ENCODE results near the gene CHL1.

- TF ChIP-seq CTCF (IDR thresholded peaks at IDR 0.05) (no peak), EZH2 (IDR thresholded peaks at IDR 0.05) (no peak)
Measured at GRCh38 chr3:200758-201325, 4.3 kb downstream of the CHL1 start.
